Subcutaneous adipose tissue (tissue), 4 donors: ENCODE data around the gene SACM1L. TPM values are rescaled to one million over a fixed set of nuclear protein-coding genes. Genes with fewer than 3 reads are reported as not detected.

Source experiments
- small RNA-seq: library from RNA; depleted of rRNA; stranded (forward); fragments of <200 nt; gene quantifications from one replicate; pipeline ENCODE3, GENCODE V24; 2016
- total RNA-seq, 4 donors: library from RNA; depleted of rRNA; stranded (reverse); fragments of >200 nt; gene quantifications; one replicate each; pipeline ENCODE4 v1.1.0, GENCODE V29; 2016
- TF ChIP-seq, protein P1 (sequence below): fragments of 450-650 bp; IDR thresholded peaks from one replicate; pipeline ENCODE4 v1.5.1; 2016; ENCODE audit warnings: low read depth, mild to moderate bottlenecking, control low read depth, antibody characterized with exemption, moderate library complexity

Gene SACM1L
- total RNA-seq, 4 donors from 2014 or later: 54.9 to 78.8 (median 55.6) TPM

DNA sequence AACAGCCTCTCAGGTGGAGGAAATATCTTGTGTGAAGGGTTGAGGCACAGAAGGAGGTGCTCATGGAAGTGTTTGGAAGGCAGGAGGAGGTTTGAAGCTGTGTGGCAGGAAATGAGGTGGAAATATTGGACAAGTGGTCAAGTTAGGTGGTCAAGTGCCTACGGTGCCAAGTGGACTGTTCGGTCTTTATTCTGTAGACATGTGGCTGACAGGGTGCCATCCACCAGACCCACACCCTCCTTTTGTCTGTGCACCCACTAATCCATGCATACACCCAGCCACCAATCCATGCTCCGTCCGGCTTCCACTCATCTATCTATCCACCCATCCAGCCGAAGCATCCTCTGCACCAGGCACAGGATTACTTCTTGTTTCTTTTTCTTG is 105.0 kb downstream of the SACM1L start:
- TF ChIP-seq, protein P1, sequence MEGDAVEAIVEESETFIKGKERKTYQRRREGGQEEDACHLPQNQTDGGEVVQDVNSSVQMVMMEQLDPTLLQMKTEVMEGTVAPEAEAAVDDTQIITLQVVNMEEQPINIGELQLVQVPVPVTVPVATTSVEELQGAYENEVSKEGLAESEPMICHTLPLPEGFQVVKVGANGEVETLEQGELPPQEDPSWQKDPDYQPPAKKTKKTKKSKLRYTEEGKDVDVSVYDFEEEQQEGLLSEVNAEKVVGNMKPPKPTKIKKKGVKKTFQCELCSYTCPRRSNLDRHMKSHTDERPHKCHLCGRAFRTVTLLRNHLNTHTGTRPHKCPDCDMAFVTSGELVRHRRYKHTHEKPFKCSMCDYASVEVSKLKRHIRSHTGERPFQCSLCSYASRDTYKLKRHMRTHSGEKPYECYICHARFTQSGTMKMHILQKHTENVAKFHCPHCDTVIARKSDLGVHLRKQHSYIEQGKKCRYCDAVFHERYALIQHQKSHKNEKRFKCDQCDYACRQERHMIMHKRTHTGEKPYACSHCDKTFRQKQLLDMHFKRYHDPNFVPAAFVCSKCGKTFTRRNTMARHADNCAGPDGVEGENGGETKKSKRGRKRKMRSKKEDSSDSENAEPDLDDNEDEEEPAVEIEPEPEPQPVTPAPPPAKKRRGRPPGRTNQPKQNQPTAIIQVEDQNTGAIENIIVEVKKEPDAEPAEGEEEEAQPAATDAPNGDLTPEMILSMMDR: no peak

DNA sequence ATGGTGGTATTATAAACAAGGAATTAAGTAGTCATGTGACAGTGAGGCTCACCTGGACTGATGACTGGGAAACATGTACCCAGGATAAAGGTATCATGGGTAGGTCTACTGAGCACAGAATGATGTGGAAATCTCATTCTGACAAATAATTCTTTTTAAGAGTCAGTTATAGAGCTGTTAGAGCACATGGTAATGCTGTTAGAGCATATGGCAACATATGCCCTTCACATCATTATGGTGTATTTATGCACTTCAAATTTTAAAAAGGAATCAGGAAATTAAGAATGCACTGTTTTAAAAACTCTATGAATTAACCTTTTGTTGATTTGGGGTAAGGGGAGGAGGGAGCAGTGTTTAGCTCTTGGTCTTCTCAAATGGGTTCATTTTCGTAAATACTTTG is 105.5 kb downstream of the SACM1L start:
- TF ChIP-seq, protein P1: no peak

Small RNA genes lying within 50 kb of the gene (small RNA-seq; reads per million reads assigned to genes)
- not detected for gene RN7SL145P

Other genes with a start within 250 kb of the SACM1L start
- gene LIMD1, start 94.6 kb upstream of the SACM1L start, total RNA-seq: 10 to 100 TPM; 19.2 to 34.3 (median 25.3) TPM
- under 1 TPM in 1 of 4 donors, not detected in 3; 0.22 TPM for gene SLC6A20, start 107.1 kb downstream of the SACM1L start, total RNA-seq
- gene LZTFL1, start 152.7 kb downstream of the SACM1L start, total RNA-seq: 10 to 100 TPM in 1 of 4 donors, 1 to 10 TPM in 3; 8.3 to 14.8 (median 9.2) TPM
- gene CCR9, start 197.1 kb downstream of the SACM1L start, total RNA-seq: not detected